Right lobe of liver (tissue), 6 donors: Measurements from ENCODE around the gene PAX5. TPM values are rescaled to one million over a fixed set of nuclear protein-coding genes. Genes with fewer than 3 reads are reported as not detected.
"Not testable (repeated sequence)": the region's sequence is repeated elsewhere in the genome, so short reads cannot be mapped to it uniquely, and the experiment has no call there.

Source experiments
- ATAC-seq, 4 donors: fragments of 200-7000 bp; cut with Tn5 transposase; one replicate each; pipeline ENCODE4 v1.9.1; 2020; ENCODE audit warnings: mild to moderate bottlenecking in 4 of 4, moderate library complexity in 4 of 4
- DNase-seq, 3 donors: peaks; one replicate each; pipeline ENCODE4 v3.0.0-alpha.2; 2020
- H3K27ac ChIP-seq, 3 donors: fragments of 200-600 bp; one replicate each; pipeline ENCODE4 v1.8.0; 2022
- H3K27me3 ChIP-seq, 2 donors: fragments of 200-600 bp; one replicate each; pipeline ENCODE4 v1.8.0; 2022
- H3K36me3 ChIP-seq, 4 donors: fragments of 200-600 bp; sonication (generic) in 1 of 4; one replicate each; pipeline versions ENCODE4 v1.5.1 to v1.8.0; 2017 to 2022; ENCODE audit warnings: control low read depth in 1 of 4
- H3K4me1 ChIP-seq, 4 donors: fragments of 200-600 bp; sonication (generic) in 1 of 4; one replicate each; pipeline versions ENCODE4 v1.5.1 to v1.8.0; 2017 to 2022; ENCODE audit warnings: control low read depth in 1 of 4
- H3K4me3 ChIP-seq, 3 donors: fragments of 200-600 bp; one replicate each; pipeline ENCODE4 v1.8.0; 2022
- H3K9me3 ChIP-seq, 4 donors: fragments of 200-600 bp; sonication (generic) in 1 of 4; one replicate each; pipeline versions ENCODE4 v1.5.1 to v1.8.0; 2017 to 2022; ENCODE audit warnings: control low read depth in 1 of 4
- CTCF ChIP-seq, 4 donors: fragments of 200-600 bp in 3 of 4; fragments of 450-650 bp in 1 of 4; IDR thresholded peaks; one replicate each; pipeline versions ENCODE4 v1.5.1 to v1.8.0; 2016 to 2022; ENCODE audit warnings: antibody characterized with exemption in 4 of 4, mild to moderate bottlenecking in 2 of 4
- POLR2A ChIP-seq: fragments of 450-650 bp; IDR thresholded peaks from one replicate; pipeline ENCODE4 v1.6.1; 2017; ENCODE audit warnings: antibody characterized with exemption, mild to moderate bottlenecking
- WGBS: methylation state at CpG from one replicate; pipeline ENCODE4 v1.1.6; 2018; ENCODE audit warnings: low coverage, low lambda C conversion rate; ENCODE audit not compliant: insufficient coverage; ENCODE audit errors: missing lambda C conversion rate; 5-methylcytosine and 5-hydroxymethylcytosine counted together
- intact Hi-C, 2 donors: fragments of 100-400 bp; cut with DNase I; formaldehyde crosslinking; loops; one replicate each; pipeline versions ENCODE4 v1.11.2 to v1.14.1; 2022
- total RNA-seq, 6 experiments: library from RNA; depleted of rRNA in 2 of 6; stranded (reverse); fragments of >200 nt in 2 of 6; fragmentation: NEBNext Ultra II Directional in 3 of 6; extraction: Animal tissue kit (Norgen Biotek cat#: 25700) in 3 of 6; gene quantifications; one replicate each; pipeline versions ENCODE4 v1.1.0 to v1.2.4, GENCODE V29; 2016 to 2023
- donor health status: DM: no; HTN: yes; CAD: no.
- donor health status: DM: no; HTN: no; CAD: no.
- donor health status: DM: no; HTN: no; CAD: no.
- donor health status: DM: no; HTN: yes; CAD: no.
- donor health status: DM: no; HTN: yes; CAD: no.

PAX5 gene
- total RNA-seq, 6 experiments from 2014 or later, result 0.12 to 0.18 TPM; not detected in 4

- TF ChIP-seq CTCF (IDR thresholded peaks at IDR 0.05), result no peak
- no peak for TF ChIP-seq POLR2A
- H3K27me3 ChIP-seq, result no peaks in the 10 kb centered on the region
- ATAC-seq (no peak), DNase-seq (no peak)
- no peaks in the 10 kb centered on the region for H3K36me3 ChIP-seq
- no peak overlapping the region for H3K27ac ChIP-seq
- H3K9me3 ChIP-seq, result no peaks in the 10 kb centered on the region
- 81% methylated on average over 4 of the region's 4 CpGs for WGBS
- intact Hi-C loops, result no loop called here
- H3K4me1 ChIP-seq, result no peaks in the 10 kb centered on the region
- H3K4me3 ChIP-seq, result no peak overlapping the region
Observed at GRCh38 chr9:37060833-37061232, 26.8 kb upstream of the PAX5 start.

- Histone ChIP-seq H3K27ac (no peak overlapping the region), H3K27me3 (no peaks in the 10 kb centered on the region), H3K4me3 (no peak overlapping the region), H3K9me3 (no peaks in the 10 kb centered on the region), H3K36me3 (no peaks in the 10 kb centered on the region), H3K4me1 (no peaks in the 10 kb centered on the region)
- intact Hi-C loops, result no loop called here
- TF ChIP-seq CTCF (IDR thresholded peaks at IDR 0.05), result no peak
- no peak for TF ChIP-seq POLR2A
- WGBS, result 88% methylated on average over 2 of the region's 2 CpGs
- DNase-seq (no peak), ATAC-seq (no peak)
Observed at GRCh38 chr9:37056046-37056920, 22.2 kb upstream of the PAX5 start.

GRCh38 chr9:37054363-37054720, 20.3 kb upstream of the PAX5 start:
- H3K9me3 ChIP-seq, H3K36me3 ChIP-seq, H3K4me3 ChIP-seq, ATAC-seq, intact Hi-C loops, H3K4me1 ChIP-seq, DNase-seq, H3K27me3 ChIP-seq, H3K27ac ChIP-seq: not testable (repeated sequence)
- 31% methylated on average over 2 of the region's 2 CpGs for WGBS

GRCh38 chr9:37053684-37054362, 19.8 kb upstream of the PAX5 start:
- no peak for DNase-seq
- H3K27ac ChIP-seq, result no peak overlapping the region
- no peak for ATAC-seq
- H3K9me3 ChIP-seq, result no peaks in the 10 kb centered on the region
- H3K4me1 ChIP-seq, result no peaks in the 10 kb centered on the region
- intact Hi-C loops, result no loop called here
- WGBS, result 56% methylated on average over 5 of the region's 5 CpGs
- no peaks in the 10 kb centered on the region for H3K27me3 ChIP-seq
- no peak overlapping the region for H3K4me3 ChIP-seq
- H3K36me3 ChIP-seq, result no peaks in the 10 kb centered on the region
- TF ChIP-seq POLR2A, result no peak
- TF ChIP-seq CTCF (IDR thresholded peaks at IDR 0.05), result no peak

- TF ChIP-seq CTCF (IDR thresholded peaks at IDR 0.05) (no peak), POLR2A (no peak)
- Histone ChIP-seq H3K27me3 (no peaks in the 10 kb centered on the region), H3K36me3 (no peaks in the 10 kb centered on the region), H3K9me3 (no peaks in the 10 kb centered on the region), H3K27ac (no peak overlapping the region), H3K4me1 (no peaks in the 10 kb centered on the region), H3K4me3 (no peak overlapping the region)
- DNase-seq (no peak), ATAC-seq (no peak)
- WGBS, result 67% methylated on average over 7 of the region's 7 CpGs
- intact Hi-C loops, result no loop called here
Observed at GRCh38 chr9:37046683-37047082, 12.6 kb upstream of the PAX5 start.
